Osteocyte (in vitro differentiated cells): ENCODE measurements around the gene GGCT. TPM values are rescaled to one million over a fixed set of nuclear protein-coding genes. Genes with fewer than 3 reads are reported as not detected.

Experiments used
- DNase-seq: peaks from one replicate; pipeline ENCODE4 v3.0.0; 2021; ENCODE audit warnings: mixed read lengths; ENCODE audit not compliant: unreplicated experiment; ENCODE audit errors: extremely low spot score
- H3K27ac Mint-ChIP-seq: one replicate; pipeline ENCODE4 v1.8.0; 2021; ENCODE audit warnings: mild to moderate bottlenecking, mixed read lengths; ENCODE audit not compliant: unreplicated experiment
- H3K27me3 Mint-ChIP-seq: one replicate; pipeline ENCODE4 v1.8.0; 2021; ENCODE audit warnings: mixed read lengths; ENCODE audit not compliant: unreplicated experiment
- H3K36me3 Mint-ChIP-seq: one replicate; pipeline ENCODE4 v1.8.0; 2021; ENCODE audit warnings: mixed read lengths; ENCODE audit not compliant: unreplicated experiment
- H3K4me1 Mint-ChIP-seq: one replicate; pipeline ENCODE4 v1.8.0; 2021; ENCODE audit warnings: mixed read lengths; ENCODE audit not compliant: unreplicated experiment
- H3K4me3 Mint-ChIP-seq: one replicate; pipeline ENCODE4 v1.8.0; 2021; ENCODE audit warnings: mild to moderate bottlenecking, moderate library complexity, mixed read lengths; ENCODE audit not compliant: unreplicated experiment
- H3K9me3 Mint-ChIP-seq: one replicate; pipeline ENCODE4 v1.8.0; 2021; ENCODE audit warnings: mixed read lengths; ENCODE audit not compliant: unreplicated experiment
- CTCF ChIP-seq: fragments of 200-600 bp; sonication (generic); IDR thresholded peaks from 2 replicates; pipeline ENCODE4 v1.5.0; 2021; ENCODE audit warnings: antibody characterized with exemption, mild to moderate bottlenecking, moderate library complexity
- total RNA-seq: library from RNA; stranded (reverse); gene quantifications from 2 replicates; pipeline ENCODE4 v1.2.1, GENCODE V29; 2021

GGCT gene
- total RNA-seq, 1 donor from 2014 or later: 24.2 TPM

DNA sequence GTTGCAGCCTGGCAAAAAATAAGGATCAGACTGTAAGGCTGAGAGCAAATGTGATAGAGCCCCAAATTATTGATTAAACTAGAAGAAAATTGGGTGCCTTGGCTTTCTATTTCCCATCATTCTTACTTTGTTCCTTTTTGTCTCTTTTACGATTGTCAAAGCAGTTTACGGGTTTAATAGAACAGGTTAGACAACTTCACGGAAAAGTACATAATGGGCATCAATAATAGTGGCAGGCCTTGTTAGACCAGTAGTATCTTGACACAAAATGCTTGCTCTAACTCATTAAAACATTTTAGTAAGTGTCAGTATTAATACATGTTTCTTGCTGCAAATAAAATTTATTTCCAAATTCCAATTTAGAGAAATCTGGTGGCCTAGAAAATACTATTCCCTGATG, 14.5 kb upstream of the GGCT start:
- Mint-ChIP-seq H3K27me3 (no peaks in the 10 kb centered on the region), H3K36me3 (peaks cover 2% of the 10 kb centered on the region), H3K9me3 (no peaks in the 10 kb centered on the region), H3K4me3 (no peak overlapping the region), H3K27ac (no peak overlapping the region), H3K4me1 (no peaks in the 10 kb centered on the region)
- TF ChIP-seq CTCF: no peak
- no peak for DNase-seq

DNA sequence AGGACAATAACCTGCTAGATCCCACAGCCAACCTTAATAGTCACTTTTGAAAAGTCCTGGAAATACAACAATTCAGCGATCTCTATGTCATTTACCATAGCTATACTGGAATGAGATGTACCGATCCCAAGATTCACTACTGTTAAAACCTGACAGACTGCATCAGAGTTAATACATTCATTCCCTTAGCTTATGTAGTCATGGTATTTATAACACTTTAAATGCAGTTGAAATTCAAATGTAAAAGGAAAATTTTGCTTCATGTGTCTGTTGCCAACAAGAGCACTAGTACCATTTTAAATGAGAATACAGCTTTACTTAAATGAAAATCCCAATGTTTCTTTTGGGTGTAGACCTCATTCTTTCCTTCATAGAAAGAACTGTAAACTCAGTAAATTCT, 11.1 kb upstream of the GGCT start:
- no peak for TF ChIP-seq CTCF
- H3K9me3 Mint-ChIP-seq: no peaks in the 10 kb centered on the region
- DNase-seq: no peak

GRCh38 chr7:30514776-30515175, 10.1 kb upstream of the GGCT start:
- Mint-ChIP-seq H3K27ac (no peak overlapping the region), H3K9me3 (no peaks in the 10 kb centered on the region), H3K27me3 (no peaks in the 10 kb centered on the region), H3K36me3 (peaks cover 2% of the 10 kb centered on the region), H3K4me1 (no peaks in the 10 kb centered on the region), H3K4me3 (no peak overlapping the region)
- DNase-seq: no peak
- TF ChIP-seq CTCF: no peak

More for the DNA sequence above, 11.1 kb upstream of the GGCT start:
- H3K4me1 Mint-ChIP-seq: no peaks in the 10 kb centered on the region
- peaks cover 2% of the 10 kb centered on the region for H3K36me3 Mint-ChIP-seq
- H3K4me3 Mint-ChIP-seq: no peak overlapping the region
- no peaks in the 10 kb centered on the region for H3K27me3 Mint-ChIP-seq
- no peak overlapping the region for H3K27ac Mint-ChIP-seq

- Mint-ChIP-seq H3K4me3 (no peak overlapping the region), H3K4me1 (no peaks in the 10 kb centered on the region), H3K27ac (no peak overlapping the region), H3K36me3 (peaks cover 2% of the 10 kb centered on the region), H3K9me3 (no peaks in the 10 kb centered on the region), H3K27me3 (no peaks in the 10 kb centered on the region)
- TF ChIP-seq CTCF: no peak
- DNase-seq: no peak
Measured at GRCh38 chr7:30514177-30514576, 9.5 kb upstream of the GGCT start.

GRCh38 chr7:30513762-30514161, 9.1 kb upstream of the GGCT start:
- TF ChIP-seq CTCF: no peak
- Mint-ChIP-seq H3K36me3 (peaks cover 2% of the 10 kb centered on the region), H3K27ac (no peak overlapping the region), H3K4me3 (no peak overlapping the region), H3K9me3 (no peaks in the 10 kb centered on the region), H3K27me3 (no peaks in the 10 kb centered on the region), H3K4me1 (no peaks in the 10 kb centered on the region)
- DNase-seq: no peak
